ENCODE measurements around the gene PGBD5.

Gene PGBD5

DNA sequence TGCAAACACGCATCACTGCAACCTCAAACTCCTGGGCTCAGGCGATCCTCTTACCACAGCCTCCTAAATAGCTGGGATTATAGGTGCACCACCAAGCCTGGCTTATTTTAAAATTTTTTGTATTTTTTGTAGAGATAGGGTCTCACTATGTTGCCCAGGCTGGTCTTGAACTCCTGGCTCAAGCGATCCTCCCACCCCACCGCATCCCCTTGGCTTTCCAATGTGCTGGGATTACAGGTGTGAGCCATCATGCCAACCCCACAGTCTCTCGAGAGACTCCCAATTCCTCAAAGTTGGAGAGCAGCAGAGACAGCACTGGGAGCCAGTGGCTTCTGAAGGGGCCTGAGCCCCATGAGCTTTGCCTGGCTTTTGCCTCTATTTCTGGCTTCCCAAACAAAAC is 42.7 kb downstream of the PGBD5 start:
- no peak for TF ChIP-seq CTCF (conservative IDR thresholded peaks at IDR 0.05; ENCODE audit: low read length)
- no peak for DNase-seq (ENCODE audit: low read depth)
- H3K4me3 ChIP-seq (ENCODE audit: low read length) = no peak overlapping the region

DNA sequence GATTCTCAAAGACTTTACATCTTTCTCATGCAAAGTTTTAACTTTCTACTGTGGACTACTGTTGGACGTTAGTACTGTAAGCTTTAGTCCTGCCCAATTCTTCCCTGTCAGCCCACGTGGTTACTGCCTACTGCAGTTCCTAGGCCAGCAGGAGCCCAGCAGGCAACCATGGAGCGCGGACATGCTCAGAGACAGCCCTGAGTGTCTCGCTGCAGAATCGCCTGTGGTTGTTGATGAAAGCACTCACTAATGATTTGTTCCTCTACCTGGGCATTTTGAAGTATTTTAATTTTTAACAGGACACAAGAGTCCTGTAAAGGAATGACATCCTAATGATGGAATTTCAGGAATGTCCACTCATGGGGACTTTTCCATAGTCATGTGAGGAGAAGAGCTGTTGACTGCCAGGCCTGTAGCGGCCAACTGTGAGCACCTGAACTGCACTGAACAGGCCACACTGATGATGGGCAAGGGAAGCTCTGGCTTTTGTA is 44.1 kb downstream of the PGBD5 start:
- H3K4me3 ChIP-seq (ENCODE audit: low read length) = no peak overlapping the region
- DNase-seq (ENCODE audit: low read depth) = no peak
- no peak for TF ChIP-seq CTCF (conservative IDR thresholded peaks at IDR 0.05; ENCODE audit: low read length)

DNA sequence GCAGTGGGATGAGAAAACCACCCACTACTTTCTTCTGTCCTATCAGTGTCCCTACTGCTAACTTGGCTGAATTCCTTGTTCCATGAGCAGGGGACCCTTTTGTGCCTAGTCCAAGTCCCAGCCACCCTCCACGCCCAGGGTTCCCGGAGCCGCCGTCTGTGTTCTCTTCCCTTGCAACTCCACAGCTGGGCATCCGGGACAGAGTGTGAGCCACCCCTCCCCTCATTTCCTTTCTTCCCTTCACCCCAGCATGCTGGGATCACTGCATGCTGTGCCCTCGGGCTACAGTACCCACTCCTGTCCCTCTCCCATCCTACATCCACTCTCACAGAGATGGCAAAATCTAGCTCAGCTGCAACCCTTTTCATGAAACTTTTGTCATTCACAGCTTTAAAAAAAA is 44.5 kb downstream of the PGBD5 start:
- no peak overlapping the region for H3K4me3 ChIP-seq (ENCODE audit: low read length)
- no peak for TF ChIP-seq CTCF (conservative IDR thresholded peaks at IDR 0.05; ENCODE audit: low read length)
- no peak for DNase-seq (ENCODE audit: low read depth)

- DNase-seq (ENCODE audit: low read depth) = no peak
- no peak for TF ChIP-seq CTCF (conservative IDR thresholded peaks at IDR 0.05; ENCODE audit: low read length)
- no peak overlapping the region for H3K4me3 ChIP-seq (ENCODE audit: low read length)
Observed at GRCh38 chr1:230381049-230381467, 45.1 kb downstream of the PGBD5 start.

- DNase-seq (ENCODE audit: low read depth) = no peak
- H3K4me3 ChIP-seq (ENCODE audit: low read length) = no peak overlapping the region
- no peak for TF ChIP-seq CTCF (conservative IDR thresholded peaks at IDR 0.05; ENCODE audit: low read length)
Observed at GRCh38 chr1:230379928-230380327, 46.2 kb downstream of the PGBD5 start.

GRCh38 chr1:230379462-230379861 is 46.7 kb downstream of the PGBD5 start:
- no peak overlapping the region for H3K4me3 ChIP-seq (ENCODE audit: low read length)
- no peak for TF ChIP-seq CTCF (conservative IDR thresholded peaks at IDR 0.05; ENCODE audit: low read length)
- no peak for DNase-seq (ENCODE audit: low read depth)

DNA sequence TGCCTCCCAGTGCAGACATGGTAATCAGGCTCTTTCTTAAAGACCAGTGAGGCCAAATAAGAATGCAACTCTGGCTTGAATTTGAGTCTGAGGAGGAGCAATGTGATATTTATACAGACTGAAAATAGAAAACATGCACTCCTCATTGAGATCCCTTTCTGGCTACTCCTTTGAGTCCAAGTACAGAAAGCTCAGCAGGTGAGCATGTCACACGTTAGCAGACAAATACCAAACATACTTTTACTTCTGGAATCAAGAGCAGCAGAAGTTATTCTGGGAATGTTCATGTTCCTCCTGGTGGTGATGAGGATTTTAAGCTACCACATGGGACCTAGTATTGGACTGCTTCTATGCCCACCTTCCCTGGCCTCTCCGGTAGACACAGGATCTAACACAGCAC is 48.3 kb downstream of the PGBD5 start:
- TF ChIP-seq CTCF (conservative IDR thresholded peaks at IDR 0.05; ENCODE audit: low read length) = no peak
- DNase-seq (ENCODE audit: low read depth) = no peak
- no peak overlapping the region for H3K4me3 ChIP-seq (ENCODE audit: low read length)

Measured in AG10803 (cell line).